ENCODE data around the gene PRKAG2.

PRKAG2 gene

GRCh38 chr7:151792636-151793035 lies 84.3 kb downstream of the PRKAG2 start:
- no peak overlapping the region for H3K27ac ChIP-seq (ENCODE audit: low read depth, low read length)
- no peak overlapping the region for H3K18ac ChIP-seq (ENCODE audit: low read length)
- no peak overlapping the region for H3K23ac ChIP-seq (ENCODE audit: low read length)
- H4K91ac ChIP-seq (ENCODE audit: low read depth, low read length), result no peak overlapping the region
- H3K79me2 ChIP-seq (ENCODE audit: control insufficient read depth, insufficient read depth, low read length, poor library complexity), result no peaks in the 10 kb centered on the region
- H2BK5ac ChIP-seq (ENCODE audit: low read depth, low read length, poor library complexity), result no peak overlapping the region
- H3K9me3 ChIP-seq (ENCODE audit: insufficient read depth, low read depth, low read length), result peaks cover 2% of the 10 kb centered on the region
- no CpG with 5 or more reads among the region's 16 CpGs for WGBS (ENCODE audit: extremely low coverage, insufficient coverage, insufficient read length)
- H3K14ac ChIP-seq (ENCODE audit: low read length), result no peak overlapping the region
- no peak overlapping the region for H3K9ac ChIP-seq (ENCODE audit: low read length)
- H3K4me1 ChIP-seq (ENCODE audit: control insufficient read depth in 1 of 2, insufficient read depth in 2 of 2, low read length in 2 of 2), result peaks cover 3% of the 10 kb centered on the region in 2 experiments
- no peak overlapping the region for H3K4ac ChIP-seq (ENCODE audit: low read depth, low read length)
- H2BK120ac ChIP-seq (ENCODE audit: insufficient read depth, low read length, poor library complexity), result no peak overlapping the region
- H2AK5ac ChIP-seq (ENCODE audit: low read length), result no peak overlapping the region
- no peak overlapping the region for H3K4me3 ChIP-seq (ENCODE audit: low read depth, low read length)
- no peaks in the 10 kb centered on the region for H3K79me1 ChIP-seq (ENCODE audit: low read length)
- no peak overlapping the region for H3K4me2 ChIP-seq (ENCODE audit: low read length)
- H3K27me3 ChIP-seq (ENCODE audit: insufficient read depth, low read length), result no peaks in the 10 kb centered on the region
- H4K12ac ChIP-seq (ENCODE audit: low read depth, low read length), result no peak overlapping the region
- H3K36me3 ChIP-seq (ENCODE audit: control insufficient read depth in 1 of 2, insufficient read depth in 2 of 2, low read length in 2 of 2), result no peaks in the 10 kb centered on the region
- no peak overlapping the region for H2AFZ ChIP-seq (ENCODE audit: insufficient read depth, low read length, poor library complexity)
- no peak overlapping the region for H4K8ac ChIP-seq (ENCODE audit: low read depth, low read length)
- no peak for DNase-seq
- H2BK12ac ChIP-seq (ENCODE audit: low read length), result no peak overlapping the region

- Histone ChIP-seq H4K91ac (ENCODE audit: low read depth, low read length) (no peak overlapping the region), H4K12ac (ENCODE audit: low read depth, low read length) (no peak overlapping the region), H3K18ac (ENCODE audit: low read length) (no peak overlapping the region), H2AK5ac (ENCODE audit: low read length) (no peak overlapping the region), H3K36me3 (ENCODE audit: control insufficient read depth in 1 of 2, insufficient read depth in 2 of 2, low read length in 2 of 2) (no peaks in the 10 kb centered on the region), H3K27ac (ENCODE audit: low read depth, low read length) (no peak overlapping the region), H3K4me3 (ENCODE audit: low read depth, low read length) (no peak overlapping the region), H3K4me1 (ENCODE audit: control insufficient read depth in 1 of 2, insufficient read depth in 2 of 2, low read length in 2 of 2) (peaks cover 3% of the 10 kb centered on the region in 2 experiments), H3K14ac (ENCODE audit: low read length) (no peak overlapping the region), H2BK5ac (ENCODE audit: low read depth, low read length, poor library complexity) (no peak overlapping the region), H3K4ac (ENCODE audit: low read depth, low read length) (no peak overlapping the region), H3K4me2 (ENCODE audit: low read length) (no peak overlapping the region), H3K23ac (ENCODE audit: low read length) (no peak overlapping the region), H3K79me1 (ENCODE audit: low read length) (no peaks in the 10 kb centered on the region), H2AFZ (ENCODE audit: insufficient read depth, low read length, poor library complexity) (no peak overlapping the region), H3K9me3 (ENCODE audit: insufficient read depth, low read depth, low read length) (peaks cover 2% of the 10 kb centered on the region), H4K8ac (ENCODE audit: low read depth, low read length) (no peak overlapping the region), H2BK120ac (ENCODE audit: insufficient read depth, low read length, poor library complexity) (no peak overlapping the region), H2BK12ac (ENCODE audit: low read length) (no peak overlapping the region), H3K9ac (ENCODE audit: low read length) (no peak overlapping the region), H3K79me2 (ENCODE audit: control insufficient read depth, insufficient read depth, low read length, poor library complexity) (no peaks in the 10 kb centered on the region), H3K27me3 (ENCODE audit: insufficient read depth, low read length) (no peaks in the 10 kb centered on the region)
- no peak for DNase-seq
- no CpG with 5 or more reads among the region's 2 CpGs for WGBS (ENCODE audit: extremely low coverage, insufficient coverage, insufficient read length)
Measured at GRCh38 chr7:151792086-151792485, 84.8 kb downstream of the PRKAG2 start.

GRCh38 chr7:151790830-151791620 lies 85.9 kb downstream of the PRKAG2 start:
- Histone ChIP-seq H3K4me1 (ENCODE audit: control insufficient read depth in 1 of 2, insufficient read depth in 2 of 2, low read length in 2 of 2) (peaks cover 3% of the 10 kb centered on the region in 2 experiments), H2BK5ac (ENCODE audit: low read depth, low read length, poor library complexity) (no peak overlapping the region), H3K27me3 (ENCODE audit: insufficient read depth, low read length) (no peaks in the 10 kb centered on the region), H3K27ac (ENCODE audit: low read depth, low read length) (no peak overlapping the region), H2BK120ac (ENCODE audit: insufficient read depth, low read length, poor library complexity) (no peak overlapping the region), H3K36me3 (ENCODE audit: control insufficient read depth in 1 of 2, insufficient read depth in 2 of 2, low read length in 2 of 2) (no peaks in the 10 kb centered on the region), H4K91ac (ENCODE audit: low read depth, low read length) (no peak overlapping the region), H3K9ac (ENCODE audit: low read length) (no peak overlapping the region), H3K79me2 (ENCODE audit: control insufficient read depth, insufficient read depth, low read length, poor library complexity) (no peaks in the 10 kb centered on the region), H2BK12ac (ENCODE audit: low read length) (no peak overlapping the region), H3K14ac (ENCODE audit: low read length) (no peak overlapping the region), H3K9me3 (ENCODE audit: insufficient read depth, low read depth, low read length) (peaks cover under 1% of the 10 kb centered on the region), H4K12ac (ENCODE audit: low read depth, low read length) (no peak overlapping the region), H3K18ac (ENCODE audit: low read length) (no peak overlapping the region), H3K23ac (ENCODE audit: low read length) (no peak overlapping the region), H3K79me1 (ENCODE audit: low read length) (no peaks in the 10 kb centered on the region), H4K8ac (ENCODE audit: low read depth, low read length) (no peak overlapping the region), H3K4me3 (ENCODE audit: low read depth, low read length) (no peak overlapping the region), H3K4me2 (ENCODE audit: low read length) (no peak overlapping the region), H2AFZ (ENCODE audit: insufficient read depth, low read length, poor library complexity) (no peak overlapping the region), H2AK5ac (ENCODE audit: low read length) (no peak overlapping the region), H3K4ac (ENCODE audit: low read depth, low read length) (no peak overlapping the region)
- WGBS (ENCODE audit: extremely low coverage, insufficient coverage, insufficient read length), result no CpG with 5 or more reads among the region's 19 CpGs
- DNase-seq, result no peak

DNA sequence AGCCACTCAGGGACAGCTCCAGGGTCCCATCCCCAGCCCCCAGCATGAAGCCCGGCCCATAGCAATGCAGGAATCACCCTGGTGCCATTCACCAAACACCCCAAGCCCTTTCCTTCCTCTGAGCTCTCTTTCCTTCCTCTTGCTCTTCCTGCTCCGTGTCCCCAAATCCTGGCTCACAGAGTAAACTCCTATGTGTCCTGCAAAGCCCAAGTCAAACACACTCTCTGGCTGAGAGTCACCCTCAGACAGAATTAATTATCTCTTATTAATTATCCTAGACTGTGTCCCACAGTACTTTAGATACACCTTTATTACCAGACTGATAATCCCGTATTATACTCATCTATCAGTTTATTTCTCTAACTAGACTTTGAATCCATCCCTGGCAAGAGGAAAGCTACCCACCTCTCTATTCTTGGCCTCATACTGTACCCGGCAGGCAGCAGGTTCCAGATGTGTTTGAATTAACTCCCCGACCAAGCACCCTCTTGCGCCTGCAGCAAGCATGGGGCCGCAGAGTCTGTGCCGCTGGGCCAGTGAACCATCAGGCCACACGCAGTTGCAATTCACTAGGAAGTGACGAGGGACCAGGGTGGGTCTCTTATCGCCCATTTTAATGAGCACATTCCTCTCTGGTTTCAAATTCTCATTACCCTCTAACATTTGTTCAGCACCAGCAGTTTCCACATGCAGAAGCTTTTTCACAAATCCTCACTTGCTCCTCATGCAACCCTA lies 86.7 kb downstream of the PRKAG2 start:
- Histone ChIP-seq H3K36me3 (ENCODE audit: control insufficient read depth in 1 of 2, insufficient read depth in 2 of 2, low read length in 2 of 2) (no peaks in the 10 kb centered on the region), H3K27me3 (ENCODE audit: insufficient read depth, low read length) (no peaks in the 10 kb centered on the region), H3K18ac (ENCODE audit: low read length) (no peak overlapping the region), H3K4me3 (ENCODE audit: low read depth, low read length) (no peak overlapping the region), H3K23ac (ENCODE audit: low read length) (no peak overlapping the region), H3K9ac (ENCODE audit: low read length) (no peak overlapping the region), H4K8ac (ENCODE audit: low read depth, low read length) (no peak overlapping the region), H2BK5ac (ENCODE audit: low read depth, low read length, poor library complexity) (no peak overlapping the region), H2AFZ (ENCODE audit: insufficient read depth, low read length, poor library complexity) (no peak overlapping the region), H3K4me1 (ENCODE audit: control insufficient read depth in 1 of 2, insufficient read depth in 2 of 2, low read length in 2 of 2) (peaks cover 3% of the 10 kb centered on the region in 2 experiments), H3K4ac (ENCODE audit: low read depth, low read length) (no peak overlapping the region), H3K27ac (ENCODE audit: low read depth, low read length) (no peak overlapping the region), H4K91ac (ENCODE audit: low read depth, low read length) (no peak overlapping the region), H3K9me3 (ENCODE audit: insufficient read depth, low read depth, low read length) (no peaks in the 10 kb centered on the region), H2AK5ac (ENCODE audit: low read length) (no peak overlapping the region), H2BK120ac (ENCODE audit: insufficient read depth, low read length, poor library complexity) (no peak overlapping the region), H4K12ac (ENCODE audit: low read depth, low read length) (no peak overlapping the region), H3K79me2 (ENCODE audit: control insufficient read depth, insufficient read depth, low read length, poor library complexity) (no peaks in the 10 kb centered on the region), H3K14ac (ENCODE audit: low read length) (no peak overlapping the region), H2BK12ac (ENCODE audit: low read length) (no peak overlapping the region), H3K79me1 (ENCODE audit: low read length) (no peaks in the 10 kb centered on the region), H3K4me2 (ENCODE audit: low read length) (no peak overlapping the region)
- DNase-seq, result no peak
- no CpG with 5 or more reads among the region's 11 CpGs for WGBS (ENCODE audit: extremely low coverage, insufficient coverage, insufficient read length)

Measured in trophoblast cell (in vitro differentiated cells and primary cell).